Esophagus muscularis mucosa (tissue), 4 donors: Measurements from ENCODE around the gene LIPC. TPM values are rescaled to one million over a fixed set of nuclear protein-coding genes. Genes with fewer than 3 reads are reported as not detected.

Experiments used
- DNase-seq: peaks from one replicate; pipeline ENCODE4 v3.0.0-alpha.2; 2017; ENCODE audit errors: extremely low spot score
- H3K27ac ChIP-seq, 4 donors: fragments of 200-600 bp; sonication (generic); replicated peaks in 1 of 4; 1 replicate in 3 of 4; 2 replicates in 1 of 4; pipeline ENCODE4 v1.5.1; 2016 to 2019; ENCODE audit warnings: mild to moderate bottlenecking in 1 of 4
- H3K27me3 ChIP-seq, 4 donors: fragments of 200-600 bp; sonication (generic); one replicate each; pipeline versions ENCODE4 v1.5.1 to v1.6.0; 2016 to 2019
- H3K36me3 ChIP-seq, 4 donors: fragments of 200-600 bp; sonication (generic); one replicate each; pipeline ENCODE4 v1.5.1; 2016 to 2019
- H3K4me1 ChIP-seq, 4 donors: fragments of 200-600 bp; sonication (generic); one replicate each; pipeline ENCODE4 v1.5.1; 2016 to 2019
- H3K4me3 ChIP-seq, 4 donors: fragments of 200-600 bp; sonication (generic); 1 replicate in 2 of 4; 2 replicates in 2 of 4; pipeline ENCODE4 v1.5.1; 2016 to 2019; ENCODE audit warnings: mild to moderate bottlenecking in 4 of 4, moderate library complexity in 1 of 4
- H3K9me3 ChIP-seq, 4 donors: fragments of 200-600 bp; sonication (generic); 1 replicate in 3 of 4; 2 replicates in 1 of 4; pipeline ENCODE4 v1.5.1; 2016 to 2019
- EP300 ChIP-seq: sonication (generic); formaldehyde crosslinking; IDR thresholded peaks from one replicate; pipeline ENCODE4 v1.6.1; 2017; ENCODE audit warnings: antibody characterized with exemption
- POLR2A ChIP-seq: fragments of 450-650 bp; IDR thresholded peaks from one replicate; pipeline ENCODE4 v1.6.1; 2017; ENCODE audit warnings: antibody characterized with exemption, moderate library complexity, mild to moderate bottlenecking, low read depth
- POLR2AphosphoS5 ChIP-seq, 2 donors: sonication (generic); formaldehyde crosslinking; IDR thresholded peaks; one replicate each; pipeline ENCODE4 v1.6.1; 2017; ENCODE audit warnings: antibody characterized with exemption in 2 of 2
- WGBS: methylation state at CpG from one replicate; pipeline ENCODE4 v1.1.5; 2018; 5-methylcytosine and 5-hydroxymethylcytosine counted together
- intact Hi-C: fragments of 100-400 bp; cut with DNase I; formaldehyde crosslinking; loops from one replicate; pipeline ENCODE4 v1.15.1; 2023
- total RNA-seq, 4 donors: library from RNA; depleted of rRNA; stranded (reverse); fragments of >200 nt; gene quantifications; one replicate each; pipeline versions ENCODE4 v1.1.0 to v1.2.1, GENCODE V29; 2016
- TF ChIP-seq, protein P1 (sequence below), 3 experiments: fragments of 200-600 bp in 2 of 3; fragments of 450-650 bp in 1 of 3; sonication (generic) in 2 of 3; IDR thresholded peaks; one replicate each; pipeline ENCODE4 v1.5.1; 2017 to 2019; ENCODE audit warnings: antibody characterized with exemption in 3 of 3, mild to moderate bottlenecking in 2 of 3, moderate library complexity in 1 of 3

The LIPC gene
- total RNA-seq, 4 donors from 2014 or later: 0.06 to 0.63 (median 0.37) TPM

DNA sequence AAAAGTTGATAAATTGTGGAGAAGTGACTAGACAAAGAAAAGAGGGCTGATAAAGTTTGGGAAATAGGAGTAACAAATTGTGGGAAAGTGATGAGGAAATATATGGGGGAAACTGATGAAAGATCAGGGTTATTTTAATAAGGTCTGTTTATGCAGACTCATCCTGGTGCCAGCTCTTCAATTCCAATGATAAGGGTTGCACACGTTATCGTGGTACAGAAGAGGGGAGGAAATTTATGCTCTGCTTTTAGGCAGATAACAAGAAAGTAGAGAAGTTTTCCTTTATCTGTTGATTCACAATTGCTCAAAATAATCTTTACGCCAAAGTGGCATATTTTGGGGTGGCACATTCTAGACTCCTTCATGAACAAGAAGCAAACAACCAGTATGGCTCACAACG is 32.1 kb upstream of the LIPC start:
- Histone ChIP-seq H3K27me3 (no peaks in the 10 kb centered on the region), H3K4me3 (no peak overlapping the region), H3K36me3 (no peaks in the 10 kb centered on the region), H3K9me3 (no peaks in the 10 kb centered on the region), H3K4me1 (no peaks in the 10 kb centered on the region), H3K27ac (no peak overlapping the region)
- no peak for TF ChIP-seq POLR2AphosphoS5 (IDR thresholded peaks at IDR 0.05)
- TF ChIP-seq EP300: no peak
- TF ChIP-seq POLR2A: no peak
- TF ChIP-seq, protein P1, sequence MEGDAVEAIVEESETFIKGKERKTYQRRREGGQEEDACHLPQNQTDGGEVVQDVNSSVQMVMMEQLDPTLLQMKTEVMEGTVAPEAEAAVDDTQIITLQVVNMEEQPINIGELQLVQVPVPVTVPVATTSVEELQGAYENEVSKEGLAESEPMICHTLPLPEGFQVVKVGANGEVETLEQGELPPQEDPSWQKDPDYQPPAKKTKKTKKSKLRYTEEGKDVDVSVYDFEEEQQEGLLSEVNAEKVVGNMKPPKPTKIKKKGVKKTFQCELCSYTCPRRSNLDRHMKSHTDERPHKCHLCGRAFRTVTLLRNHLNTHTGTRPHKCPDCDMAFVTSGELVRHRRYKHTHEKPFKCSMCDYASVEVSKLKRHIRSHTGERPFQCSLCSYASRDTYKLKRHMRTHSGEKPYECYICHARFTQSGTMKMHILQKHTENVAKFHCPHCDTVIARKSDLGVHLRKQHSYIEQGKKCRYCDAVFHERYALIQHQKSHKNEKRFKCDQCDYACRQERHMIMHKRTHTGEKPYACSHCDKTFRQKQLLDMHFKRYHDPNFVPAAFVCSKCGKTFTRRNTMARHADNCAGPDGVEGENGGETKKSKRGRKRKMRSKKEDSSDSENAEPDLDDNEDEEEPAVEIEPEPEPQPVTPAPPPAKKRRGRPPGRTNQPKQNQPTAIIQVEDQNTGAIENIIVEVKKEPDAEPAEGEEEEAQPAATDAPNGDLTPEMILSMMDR (IDR thresholded peaks at IDR 0.05): no peak
- 82% methylated on average over 4 of the region's 4 CpGs for WGBS
- intact Hi-C loops: no loop called here
- DNase-seq: no peak

DNA sequence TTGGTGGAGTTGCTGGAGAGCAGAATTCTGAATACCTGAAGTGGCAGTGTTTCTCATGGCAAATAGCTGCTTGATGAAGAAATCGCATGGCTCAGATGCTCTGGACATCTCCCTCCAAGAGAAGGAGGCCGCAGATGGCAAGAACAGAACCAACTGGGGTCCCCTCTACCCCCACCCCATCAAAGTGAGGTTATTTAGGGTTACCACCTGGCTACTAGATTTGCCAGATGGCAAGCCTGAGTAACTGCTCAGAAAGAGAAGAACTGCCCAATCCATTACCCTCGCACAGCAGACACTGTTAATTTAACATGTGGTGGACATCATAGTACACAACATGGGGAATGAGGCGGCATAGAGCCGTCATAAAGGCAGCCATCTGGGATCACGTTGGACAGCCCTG is 30.5 kb upstream of the LIPC start:
- H3K4me3 ChIP-seq: no peak overlapping the region
- intact Hi-C loops: no loop called here
- no peaks in the 10 kb centered on the region for H3K4me1 ChIP-seq
- DNase-seq: no peak
- no peaks in the 10 kb centered on the region for H3K36me3 ChIP-seq
- 81% methylated on average over 6 of the region's 6 CpGs for WGBS
- H3K27me3 ChIP-seq: no peaks in the 10 kb centered on the region
- H3K9me3 ChIP-seq: no peaks in the 10 kb centered on the region
- TF ChIP-seq EP300: no peak
- no peak for TF ChIP-seq POLR2AphosphoS5 (IDR thresholded peaks at IDR 0.05)
- TF ChIP-seq, protein P1 (IDR thresholded peaks at IDR 0.05): no peak
- TF ChIP-seq POLR2A: no peak
- no peak overlapping the region for H3K27ac ChIP-seq

DNA sequence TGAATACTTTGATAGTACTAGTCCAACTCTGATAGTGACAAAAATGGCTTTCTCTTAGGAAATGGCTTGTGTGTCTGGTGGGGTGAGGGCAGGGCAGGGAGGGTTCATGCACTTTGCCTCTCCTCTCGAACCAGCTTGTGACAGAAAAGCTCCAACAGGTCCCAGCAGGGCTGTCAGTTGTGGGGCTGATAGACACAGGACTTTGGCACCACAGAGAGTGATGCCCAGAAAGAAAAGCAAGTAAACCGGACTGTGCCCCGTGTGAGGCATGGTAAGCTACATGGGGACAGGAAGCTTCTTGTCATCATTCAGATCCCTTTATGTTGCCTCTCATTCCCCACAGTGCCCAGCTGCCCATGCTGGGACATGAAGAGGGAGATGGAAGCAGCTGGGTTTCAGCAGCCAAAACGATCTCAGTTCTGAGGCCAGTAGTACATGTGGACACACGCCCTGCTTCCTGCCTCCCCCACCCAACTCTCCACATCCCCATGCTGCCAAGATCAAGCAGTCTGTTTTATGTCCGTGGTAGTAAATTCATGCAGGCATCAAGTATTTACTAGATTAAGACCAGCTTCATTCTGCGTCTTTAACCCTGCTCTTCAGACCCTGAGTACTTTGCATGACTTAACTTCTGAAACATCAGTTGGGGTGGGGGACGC is 29.7 kb upstream of the LIPC start:
- no peak overlapping the region for H3K27ac ChIP-seq
- no peak overlapping the region for H3K4me3 ChIP-seq
- no peaks in the 10 kb centered on the region for H3K4me1 ChIP-seq
- intact Hi-C loops: no loop called here
- H3K27me3 ChIP-seq: no peaks in the 10 kb centered on the region
- TF ChIP-seq EP300 (no peak), POLR2A (no peak), POLR2AphosphoS5 (IDR thresholded peaks at IDR 0.05) (no peak)
- TF ChIP-seq, protein P1 (IDR thresholded peaks at IDR 0.05): no peak
- WGBS: 64% methylated on average over 8 of the region's 8 CpGs
- H3K36me3 ChIP-seq: no peaks in the 10 kb centered on the region
- H3K9me3 ChIP-seq: no peaks in the 10 kb centered on the region
- DNase-seq: no peak

DNA sequence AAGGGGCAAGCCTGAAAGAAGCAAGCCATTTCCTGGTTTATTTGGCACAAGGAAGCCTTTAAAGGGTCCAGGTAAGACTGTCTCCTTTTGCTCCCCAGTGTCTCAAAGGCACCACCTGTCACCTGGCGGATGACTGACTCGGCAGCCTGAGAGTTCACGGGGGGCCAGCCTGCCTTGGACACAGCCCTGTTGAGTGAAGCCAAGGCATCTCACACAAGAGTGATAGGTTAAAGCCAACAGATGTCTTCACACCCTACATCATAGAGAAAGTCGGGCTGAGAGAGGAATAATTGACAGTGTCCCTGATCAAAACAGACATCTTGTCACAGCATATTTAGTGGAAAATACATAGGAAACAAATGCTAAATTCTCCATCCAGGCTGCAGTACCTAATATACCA is 28.2 kb upstream of the LIPC start:
- 68% methylated on average over 4 of the region's 4 CpGs for WGBS
- TF ChIP-seq POLR2A: no peak
- TF ChIP-seq, protein P1 (IDR thresholded peaks at IDR 0.05): no peak
- no peak for TF ChIP-seq EP300
- TF ChIP-seq POLR2AphosphoS5 (IDR thresholded peaks at IDR 0.05): no peak
- Histone ChIP-seq H3K36me3 (no peaks in the 10 kb centered on the region), H3K27me3 (no peaks in the 10 kb centered on the region), H3K4me1 (no peaks in the 10 kb centered on the region), H3K9me3 (no peaks in the 10 kb centered on the region), H3K4me3 (no peak overlapping the region), H3K27ac (no peak overlapping the region)
- intact Hi-C loops: no loop called here
- DNase-seq: no peak

DNA sequence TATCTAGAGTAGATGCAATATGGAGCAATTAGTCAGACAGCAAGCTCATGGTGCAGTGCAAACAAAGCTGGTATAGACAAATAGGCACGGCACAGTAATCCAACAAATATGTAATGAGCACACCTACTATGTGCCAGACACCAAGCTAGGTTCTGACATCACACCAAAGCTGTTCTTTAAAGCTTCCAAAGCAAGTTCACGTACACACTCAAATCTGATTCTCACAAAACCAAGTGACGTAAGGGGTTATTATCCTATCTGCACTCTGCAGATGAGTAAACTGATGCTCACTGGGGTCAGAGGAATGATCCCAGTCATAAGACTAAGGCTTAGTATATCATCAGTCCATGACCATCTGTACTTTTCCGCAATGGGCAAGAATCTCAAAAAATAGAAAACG is 27.8 kb upstream of the LIPC start:
- intact Hi-C loops: no loop called here
- WGBS: 96% methylated on average over 5 of the region's 5 CpGs
- TF ChIP-seq EP300 (no peak), POLR2AphosphoS5 (IDR thresholded peaks at IDR 0.05) (no peak), POLR2A (no peak)
- TF ChIP-seq, protein P1 (IDR thresholded peaks at IDR 0.05): no peak
- no peaks in the 10 kb centered on the region for H3K4me1 ChIP-seq
- no peak overlapping the region for H3K4me3 ChIP-seq
- no peaks in the 10 kb centered on the region for H3K36me3 ChIP-seq
- no peaks in the 10 kb centered on the region for H3K9me3 ChIP-seq
- H3K27me3 ChIP-seq: no peaks in the 10 kb centered on the region
- DNase-seq: no peak
- no peak overlapping the region for H3K27ac ChIP-seq
